Measurements from ENCODE around the gene P4HB.

- TF ChIP-seq CTCF (conservative IDR thresholded peaks at IDR 0.05), result no peak
- no peak for TF ChIP-seq ZFX (IDR thresholded peaks at IDR 0.05)
These were observed 14.2 kb downstream of the P4HB start for GRCh38 chr17:81845881-81846742.
